B cell (primary cell): ENCODE measurements around the gene CA5A.

ENCODE experiments used
- EZH2 ChIP-seq: IDR thresholded peaks from 2 replicates; pipeline ENCODE4 v1.6.1; 2012; ENCODE audit warnings: borderline replicate concordance, low read depth, mild to moderate bottlenecking, moderate library complexity, low read length; ENCODE audit not compliant: insufficient read depth, poor library complexity, severe bottlenecking
- TF ChIP-seq, protein P1 (sequence below): fragments of 200-600 bp; IDR thresholded peaks from one replicate; pipeline ENCODE4 v1.8.0; 2022; ENCODE audit warnings: antibody characterized with exemption, mild to moderate bottlenecking

DNA sequence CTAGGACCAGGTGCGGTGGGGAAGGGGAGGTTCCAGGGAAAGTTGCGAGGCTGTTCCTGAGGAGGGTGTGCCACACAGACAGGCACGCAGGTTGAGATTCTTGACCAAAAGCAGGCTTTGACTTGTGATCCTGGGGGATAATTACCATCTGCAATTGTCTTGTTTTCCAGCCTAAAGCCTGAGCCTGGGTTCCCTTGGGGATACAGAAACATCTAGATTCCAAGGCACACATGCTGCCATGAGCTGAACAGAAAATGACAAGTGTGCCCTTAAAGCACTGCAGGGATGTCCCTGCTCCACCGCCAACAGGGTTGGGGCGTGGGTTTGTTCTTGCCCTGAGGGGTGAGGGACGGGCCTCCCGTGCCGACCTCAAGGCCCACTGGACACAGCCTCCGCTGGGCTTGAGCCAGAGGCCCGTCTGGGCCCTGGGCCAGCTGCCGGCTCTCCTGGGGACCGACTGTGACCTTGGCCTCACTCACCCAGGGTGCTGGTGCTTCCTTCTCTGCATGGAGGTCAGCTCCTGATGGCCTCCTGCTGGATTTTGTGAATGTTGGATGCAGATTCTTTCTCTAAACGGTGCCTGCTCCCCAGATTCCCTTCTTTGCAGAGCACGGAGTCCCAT is 14.0 kb downstream of the CA5A start:
- TF ChIP-seq, protein P1, sequence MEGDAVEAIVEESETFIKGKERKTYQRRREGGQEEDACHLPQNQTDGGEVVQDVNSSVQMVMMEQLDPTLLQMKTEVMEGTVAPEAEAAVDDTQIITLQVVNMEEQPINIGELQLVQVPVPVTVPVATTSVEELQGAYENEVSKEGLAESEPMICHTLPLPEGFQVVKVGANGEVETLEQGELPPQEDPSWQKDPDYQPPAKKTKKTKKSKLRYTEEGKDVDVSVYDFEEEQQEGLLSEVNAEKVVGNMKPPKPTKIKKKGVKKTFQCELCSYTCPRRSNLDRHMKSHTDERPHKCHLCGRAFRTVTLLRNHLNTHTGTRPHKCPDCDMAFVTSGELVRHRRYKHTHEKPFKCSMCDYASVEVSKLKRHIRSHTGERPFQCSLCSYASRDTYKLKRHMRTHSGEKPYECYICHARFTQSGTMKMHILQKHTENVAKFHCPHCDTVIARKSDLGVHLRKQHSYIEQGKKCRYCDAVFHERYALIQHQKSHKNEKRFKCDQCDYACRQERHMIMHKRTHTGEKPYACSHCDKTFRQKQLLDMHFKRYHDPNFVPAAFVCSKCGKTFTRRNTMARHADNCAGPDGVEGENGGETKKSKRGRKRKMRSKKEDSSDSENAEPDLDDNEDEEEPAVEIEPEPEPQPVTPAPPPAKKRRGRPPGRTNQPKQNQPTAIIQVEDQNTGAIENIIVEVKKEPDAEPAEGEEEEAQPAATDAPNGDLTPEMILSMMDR: no peak
- no peak for TF ChIP-seq EZH2
